ENCODE results near the gene LRRC37B. TPM values are rescaled to one million over a fixed set of nuclear protein-coding genes. Genes with fewer than 3 reads are reported as not detected.

LRRC37B gene
- total RNA-seq, 4 donors from 2014 or later, result 7.5 to 15.4 (median 11.4) TPM

- Histone ChIP-seq H3K4me3 (no peak overlapping the region), H3K4me1 (no peaks in the 10 kb centered on the region), H3K27me3 (no peaks in the 10 kb centered on the region), H3K27ac (replicated peaks in 1 of 4) (no peak overlapping the region), H3K36me3 (no peaks in the 10 kb centered on the region), H3K9me3 (no peaks in the 10 kb centered on the region)
- WGBS, result 83% methylated on average over 8 of the region's 8 CpGs
- intact Hi-C loops (cut with DNase I), result no loop called here
- no peak for TF ChIP-seq POLR2A (IDR thresholded peaks at IDR 0.05; ENCODE audit: low read depth)
- TF ChIP-seq CTCF (IDR thresholded peaks at IDR 0.05), result no peak
- TF ChIP-seq POLR2AphosphoS5 (IDR thresholded peaks at IDR 0.05), result no peak
- no peak for TF ChIP-seq EP300 (IDR thresholded peaks at IDR 0.05)
- DNase-seq (ENCODE audit: extremely low spot score), result no peak
These were observed 93.9 kb downstream of the LRRC37B start for GRCh38 chr17:32100971-32101631.

GRCh38 chr17:32102172-32102571 lies 95.0 kb downstream of the LRRC37B start:
- WGBS, result 88% methylated on average over 2 of the region's 5 CpGs
- no peak overlapping the region for H3K27ac ChIP-seq (replicated peaks in 1 of 4)
- intact Hi-C loops (cut with DNase I), result no loop called here
- H3K27me3 ChIP-seq, result no peaks in the 10 kb centered on the region
- DNase-seq (ENCODE audit: extremely low spot score), result no peak
- H3K36me3 ChIP-seq, result no peaks in the 10 kb centered on the region
- no peak overlapping the region for H3K4me3 ChIP-seq
- TF ChIP-seq POLR2AphosphoS5 (IDR thresholded peaks at IDR 0.05), result no peak
- TF ChIP-seq EP300 (IDR thresholded peaks at IDR 0.05), result no peak
- TF ChIP-seq CTCF (IDR thresholded peaks at IDR 0.05), result no peak
- TF ChIP-seq POLR2A (IDR thresholded peaks at IDR 0.05; ENCODE audit: low read depth), result no peak
- H3K9me3 ChIP-seq, result no peaks in the 10 kb centered on the region
- H3K4me1 ChIP-seq, result no peaks in the 10 kb centered on the region

- Histone ChIP-seq H3K27ac (replicated peaks in 1 of 4) (no peak overlapping the region), H3K9me3 (no peaks in the 10 kb centered on the region), H3K27me3 (no peaks in the 10 kb centered on the region), H3K4me1 (no peaks in the 10 kb centered on the region), H3K4me3 (no peak overlapping the region), H3K36me3 (no peaks in the 10 kb centered on the region)
- TF ChIP-seq EP300 (IDR thresholded peaks at IDR 0.05) (no peak), POLR2A (IDR thresholded peaks at IDR 0.05; ENCODE audit: low read depth) (no peak), POLR2AphosphoS5 (IDR thresholded peaks at IDR 0.05) (no peak), CTCF (IDR thresholded peaks at IDR 0.05) (no peak)
- intact Hi-C loops (cut with DNase I), result no loop called here
- WGBS, result 82% methylated on average over 5 of the region's 5 CpGs
- no peak for DNase-seq (ENCODE audit: extremely low spot score)
These were observed 95.5 kb downstream of the LRRC37B start for GRCh38 chr17:32102646-32103186.

Small RNA genes within 50 kb of the gene (small RNA-seq; reads per million reads assigned to genes)
- gene AC090616.4 (0 reads per million in 3 donors), gene RNA5SP437 (0 to 0.08 (median 0) reads per million in 3 donors)

Other genes starting within 250 kb of the LRRC37B start
- gene COPRS, start 148.1 kb upstream of the LRRC37B start, total RNA-seq, result 100 to 1,000 TPM; 123 to 141 (median 129) TPM
- gene UTP6, start 105.7 kb upstream of the LRRC37B start, total RNA-seq, result 10 to 100 TPM; 20.2 to 23.7 (median 20.7) TPM
- gene SUZ12, start 70.4 kb upstream of the LRRC37B start, total RNA-seq, result 10 to 100 TPM; 18.6 to 22.3 (median 21.7) TPM
- gene RHOT1, start 135.1 kb downstream of the LRRC37B start, total RNA-seq, result 10 to 100 TPM; 34.6 to 52.7 (median 43.1) TPM

Measured in esophagus muscularis mucosa (tissue), 4 donors.